Lower lobe of right lung (tissue), 2 donors: ENCODE results near the gene CEP78. TPM values are rescaled to one million over a fixed set of nuclear protein-coding genes. Genes with fewer than 3 reads are reported as not detected.

Experiments used
- ATAC-seq, 2 donors: fragments of 200-7000 bp; cut with Tn5 transposase; one replicate each; pipeline ENCODE4 v1.9.1; 2020 to 2022; ENCODE audit warnings: mild to moderate bottlenecking in 2 of 2, moderate library complexity in 2 of 2
- DNase-seq: peaks from one replicate; pipeline ENCODE4 v3.0.0-alpha.2; 2020
- H3K27ac ChIP-seq: fragments of 200-600 bp; one replicate; pipeline ENCODE4 v1.8.0; 2022
- H3K27me3 ChIP-seq: fragments of 200-600 bp; one replicate; pipeline ENCODE4 v1.8.0; 2022; ENCODE audit warnings: low read depth
- H3K36me3 ChIP-seq: fragments of 200-600 bp; one replicate; pipeline ENCODE4 v1.8.0; 2022; ENCODE audit warnings: mild to moderate bottlenecking
- H3K4me1 ChIP-seq: fragments of 200-600 bp; one replicate; pipeline ENCODE4 v1.8.0; 2022
- H3K4me3 ChIP-seq: fragments of 200-600 bp; one replicate; pipeline ENCODE4 v1.8.0; 2022; ENCODE audit warnings: mild to moderate bottlenecking
- H3K9me3 ChIP-seq: fragments of 200-600 bp; one replicate; pipeline ENCODE4 v1.8.0; 2022
- intact Hi-C: fragments of 100-400 bp; cut with DNase I; formaldehyde crosslinking; loops from one replicate; pipeline ENCODE4 v1.11.0; 2022
- total RNA-seq: library from RNA; stranded (reverse); fragmentation: NEBNext Ultra II Directional; extraction: Animal tissue kit (Norgen Biotek cat#: 25700); gene quantifications from one replicate; pipeline ENCODE4 v1.2.1, GENCODE V29; 2021
- TF ChIP-seq, protein P1 (sequence below): fragments of 200-600 bp; IDR thresholded peaks from one replicate; pipeline ENCODE4 v1.8.0; 2022; ENCODE audit warnings: antibody characterized with exemption, mild to moderate bottlenecking
- donor health status: DM: no; HTN: yes; CAD: no; lungs with severe emphysema.

The CEP78 gene
- total RNA-seq, 1 donor from 2014 or later = 12.9 TPM

GRCh38 chr9:78261403-78262001, 25.6 kb downstream of the CEP78 start:
- ATAC-seq = no peak
- TF ChIP-seq, protein P1, sequence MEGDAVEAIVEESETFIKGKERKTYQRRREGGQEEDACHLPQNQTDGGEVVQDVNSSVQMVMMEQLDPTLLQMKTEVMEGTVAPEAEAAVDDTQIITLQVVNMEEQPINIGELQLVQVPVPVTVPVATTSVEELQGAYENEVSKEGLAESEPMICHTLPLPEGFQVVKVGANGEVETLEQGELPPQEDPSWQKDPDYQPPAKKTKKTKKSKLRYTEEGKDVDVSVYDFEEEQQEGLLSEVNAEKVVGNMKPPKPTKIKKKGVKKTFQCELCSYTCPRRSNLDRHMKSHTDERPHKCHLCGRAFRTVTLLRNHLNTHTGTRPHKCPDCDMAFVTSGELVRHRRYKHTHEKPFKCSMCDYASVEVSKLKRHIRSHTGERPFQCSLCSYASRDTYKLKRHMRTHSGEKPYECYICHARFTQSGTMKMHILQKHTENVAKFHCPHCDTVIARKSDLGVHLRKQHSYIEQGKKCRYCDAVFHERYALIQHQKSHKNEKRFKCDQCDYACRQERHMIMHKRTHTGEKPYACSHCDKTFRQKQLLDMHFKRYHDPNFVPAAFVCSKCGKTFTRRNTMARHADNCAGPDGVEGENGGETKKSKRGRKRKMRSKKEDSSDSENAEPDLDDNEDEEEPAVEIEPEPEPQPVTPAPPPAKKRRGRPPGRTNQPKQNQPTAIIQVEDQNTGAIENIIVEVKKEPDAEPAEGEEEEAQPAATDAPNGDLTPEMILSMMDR = peak; percentile 57
- intact Hi-C loops = no loop called here

DNA sequence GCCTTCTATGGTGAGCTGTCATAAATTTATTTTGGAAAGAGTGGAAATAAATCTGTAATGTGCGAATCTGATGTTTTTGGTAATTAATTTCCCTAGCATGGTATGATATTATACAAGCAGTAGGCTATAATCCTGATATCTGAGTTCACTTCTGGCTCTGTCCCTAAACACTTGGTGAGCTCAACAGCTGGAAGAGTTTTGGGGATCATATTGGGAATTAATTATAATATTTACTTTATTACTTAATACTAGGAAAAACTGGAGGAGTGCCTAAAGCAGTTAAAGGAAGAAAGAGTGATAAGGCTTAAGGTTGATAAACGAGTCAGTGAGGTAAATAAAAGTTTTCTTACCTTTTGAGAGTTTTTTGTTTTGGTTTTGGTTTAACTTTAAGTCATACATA, 26.8 kb downstream of the CEP78 start:
- Histone ChIP-seq H3K4me1 (no peaks in the 10 kb centered on the region), H3K36me3 (peaks cover 31% of the 10 kb centered on the region), H3K4me3 (no peak overlapping the region), H3K27ac (no peak overlapping the region), H3K27me3 (no peaks in the 10 kb centered on the region), H3K9me3 (no peaks in the 10 kb centered on the region)
- no peak for ATAC-seq
- intact Hi-C loops = no loop called here
- DNase-seq = no peak
- TF ChIP-seq, protein P1 = no peak

More at GRCh38 chr9:78261403-78262001, 25.6 kb downstream of the CEP78 start:
- Histone ChIP-seq H3K9me3 (no peaks in the 10 kb centered on the region), H3K36me3 (peaks cover 23% of the 10 kb centered on the region), H3K4me3 (no peak overlapping the region), H3K27me3 (no peaks in the 10 kb centered on the region), H3K4me1 (no peaks in the 10 kb centered on the region), H3K27ac (no peak overlapping the region)
- no peak for DNase-seq

- Histone ChIP-seq H3K9me3 (no peaks in the 10 kb centered on the region), H3K27ac (no peak overlapping the region), H3K27me3 (no peaks in the 10 kb centered on the region), H3K4me3 (no peak overlapping the region), H3K36me3 (peaks cover 32% of the 10 kb centered on the region), H3K4me1 (no peaks in the 10 kb centered on the region)
- no peak for ATAC-seq
- DNase-seq = no peak
- TF ChIP-seq, protein P1 = no peak
- intact Hi-C loops = no loop called here
Measured at GRCh38 chr9:78267889-78268288, 32.0 kb downstream of the CEP78 start.

DNA sequence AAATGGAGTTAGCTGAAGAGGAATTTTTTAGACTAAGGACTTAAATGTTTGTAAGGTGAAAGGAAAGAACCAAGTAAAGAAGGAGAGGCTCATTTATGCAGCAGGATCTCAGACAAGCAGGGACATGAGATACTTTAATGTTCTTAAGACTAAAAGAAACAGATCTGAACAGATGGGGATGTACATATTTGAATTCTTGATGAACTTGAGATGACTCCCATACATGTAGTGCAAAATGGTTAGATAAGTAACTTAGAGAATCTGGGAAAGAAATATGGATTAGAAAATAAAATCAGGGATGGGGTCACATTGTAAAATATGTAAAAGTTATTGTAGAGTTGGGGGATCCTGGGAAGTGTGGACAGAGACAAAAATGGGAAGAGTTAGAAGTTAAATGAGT, 33.9 kb downstream of the CEP78 start:
- no peak for DNase-seq
- Histone ChIP-seq H3K27ac (no peak overlapping the region), H3K27me3 (no peaks in the 10 kb centered on the region), H3K36me3 (peaks cover 32% of the 10 kb centered on the region), H3K4me1 (no peaks in the 10 kb centered on the region), H3K9me3 (no peaks in the 10 kb centered on the region), H3K4me3 (no peak overlapping the region)
- ATAC-seq = no peak
- intact Hi-C loops = no loop called here
- TF ChIP-seq, protein P1 = no peak

GRCh38 chr9:78272307-78272706, 36.4 kb downstream of the CEP78 start:
- Histone ChIP-seq H3K27me3 (no peaks in the 10 kb centered on the region), H3K9me3 (no peaks in the 10 kb centered on the region), H3K27ac (no peak overlapping the region), H3K36me3 (peaks cover 8% of the 10 kb centered on the region), H3K4me3 (no peak overlapping the region), H3K4me1 (no peaks in the 10 kb centered on the region)
- ATAC-seq (no peak), DNase-seq (no peak)
- intact Hi-C loops = no loop called here
- TF ChIP-seq, protein P1 = no peak
